ENCODE results near the gene PPP2R1A.

DNA sequence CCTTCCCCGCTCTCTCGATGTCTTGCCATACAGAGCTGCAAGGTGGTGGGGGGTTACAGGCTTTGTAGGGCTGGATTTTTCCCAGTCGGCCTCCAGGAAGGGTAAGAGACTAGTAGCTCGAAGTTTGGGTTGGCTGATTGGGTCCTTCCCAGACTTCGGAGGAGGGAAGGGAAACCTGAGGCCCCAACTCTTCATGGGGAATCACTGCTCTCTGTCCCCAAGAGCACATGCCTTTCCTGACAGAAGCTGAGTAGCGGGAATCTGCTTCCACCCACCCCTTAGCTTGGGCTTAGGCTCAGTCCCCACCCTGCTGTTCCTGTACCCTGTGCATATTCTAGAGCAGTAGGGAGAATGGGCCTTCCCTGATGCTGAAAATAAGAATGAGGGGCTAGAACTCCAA, 39.7 kb downstream of the PPP2R1A start:
- TF ChIP-seq POLR2A (IDR thresholded peaks at IDR 0.05): no peak
- TF ChIP-seq, protein P1, sequence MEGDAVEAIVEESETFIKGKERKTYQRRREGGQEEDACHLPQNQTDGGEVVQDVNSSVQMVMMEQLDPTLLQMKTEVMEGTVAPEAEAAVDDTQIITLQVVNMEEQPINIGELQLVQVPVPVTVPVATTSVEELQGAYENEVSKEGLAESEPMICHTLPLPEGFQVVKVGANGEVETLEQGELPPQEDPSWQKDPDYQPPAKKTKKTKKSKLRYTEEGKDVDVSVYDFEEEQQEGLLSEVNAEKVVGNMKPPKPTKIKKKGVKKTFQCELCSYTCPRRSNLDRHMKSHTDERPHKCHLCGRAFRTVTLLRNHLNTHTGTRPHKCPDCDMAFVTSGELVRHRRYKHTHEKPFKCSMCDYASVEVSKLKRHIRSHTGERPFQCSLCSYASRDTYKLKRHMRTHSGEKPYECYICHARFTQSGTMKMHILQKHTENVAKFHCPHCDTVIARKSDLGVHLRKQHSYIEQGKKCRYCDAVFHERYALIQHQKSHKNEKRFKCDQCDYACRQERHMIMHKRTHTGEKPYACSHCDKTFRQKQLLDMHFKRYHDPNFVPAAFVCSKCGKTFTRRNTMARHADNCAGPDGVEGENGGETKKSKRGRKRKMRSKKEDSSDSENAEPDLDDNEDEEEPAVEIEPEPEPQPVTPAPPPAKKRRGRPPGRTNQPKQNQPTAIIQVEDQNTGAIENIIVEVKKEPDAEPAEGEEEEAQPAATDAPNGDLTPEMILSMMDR (IDR thresholded peaks at IDR 0.05): no peak

All from body of pancreas (tissue), 4 donors.